Mesothelial cell of epicardium (in vitro differentiated cells): ENCODE results near the gene PARD3B. TPM values are rescaled to one million over a fixed set of nuclear protein-coding genes. Genes with fewer than 3 reads are reported as not detected.

Experiments
- DNase-seq, 2 experiments: peaks; one replicate each; pipeline ENCODE4 v3.0.0; 2021; ENCODE audit warnings: low spot score in 2 of 2; ENCODE audit not compliant: unreplicated experiment in 2 of 2
- H3K27ac Mint-ChIP-seq: 2 replicates; pipeline ENCODE4 v1.8.0; 2021; ENCODE audit warnings: mixed read lengths
- H3K27me3 Mint-ChIP-seq: 2 replicates; pipeline ENCODE4 v1.8.0; 2021; ENCODE audit warnings: low read depth, mixed read lengths
- H3K36me3 Mint-ChIP-seq: 2 replicates; pipeline ENCODE4 v1.8.0; 2021; ENCODE audit warnings: mixed read lengths
- H3K4me1 Mint-ChIP-seq: 2 replicates; pipeline ENCODE4 v1.8.0; 2021; ENCODE audit warnings: mixed read lengths
- H3K4me3 Mint-ChIP-seq: 2 replicates; pipeline ENCODE4 v1.8.0; 2021; ENCODE audit warnings: mild to moderate bottlenecking, moderate library complexity, mixed read lengths
- H3K9me3 Mint-ChIP-seq: 2 replicates; pipeline ENCODE4 v1.8.0; 2021; ENCODE audit warnings: mixed read lengths
- total RNA-seq: library from RNA; stranded (reverse); gene quantifications from 3 replicates; pipeline ENCODE4 v1.2.1, GENCODE V29; 2021
- TF ChIP-seq, protein P1 (sequence below): fragments of 200-600 bp; sonication (generic); IDR thresholded peaks from one replicate; pipeline ENCODE4 v1.5.0; 2021; ENCODE audit warnings: antibody characterized with exemption; ENCODE audit not compliant: unreplicated experiment

PARD3B gene
- total RNA-seq, 1 donor from 2014 or later, result 23.4 TPM

DNA sequence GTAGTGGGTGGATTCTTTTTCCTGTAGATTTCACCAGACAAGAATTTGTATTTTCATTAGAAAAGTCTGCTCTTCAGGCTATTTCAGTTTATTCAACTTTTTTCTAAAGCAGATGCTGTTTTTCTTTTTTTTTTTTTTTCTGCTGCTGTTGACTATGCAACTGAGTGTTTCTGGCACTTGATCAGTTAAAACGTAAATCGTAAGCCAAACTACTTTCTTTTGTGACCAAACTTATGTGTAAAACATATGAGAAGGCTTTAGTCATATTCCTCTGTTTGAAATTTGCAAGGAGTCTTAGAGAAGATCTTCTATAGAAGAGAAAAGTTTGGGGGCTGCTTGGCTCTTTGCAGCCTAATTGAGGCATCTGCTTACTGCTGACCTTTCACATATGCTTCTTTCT lies 170.1 kb downstream of the PARD3B start:
- Mint-ChIP-seq H3K27me3 (no peaks in the 10 kb centered on the region), H3K36me3 (peaks cover 3% of the 10 kb centered on the region), H3K4me3 (no peak overlapping the region), H3K9me3 (peaks cover 3% of the 10 kb centered on the region), H3K27ac (no peak overlapping the region), H3K4me1 (no peaks in the 10 kb centered on the region)
- DNase-seq, result no peak
- TF ChIP-seq, protein P1, sequence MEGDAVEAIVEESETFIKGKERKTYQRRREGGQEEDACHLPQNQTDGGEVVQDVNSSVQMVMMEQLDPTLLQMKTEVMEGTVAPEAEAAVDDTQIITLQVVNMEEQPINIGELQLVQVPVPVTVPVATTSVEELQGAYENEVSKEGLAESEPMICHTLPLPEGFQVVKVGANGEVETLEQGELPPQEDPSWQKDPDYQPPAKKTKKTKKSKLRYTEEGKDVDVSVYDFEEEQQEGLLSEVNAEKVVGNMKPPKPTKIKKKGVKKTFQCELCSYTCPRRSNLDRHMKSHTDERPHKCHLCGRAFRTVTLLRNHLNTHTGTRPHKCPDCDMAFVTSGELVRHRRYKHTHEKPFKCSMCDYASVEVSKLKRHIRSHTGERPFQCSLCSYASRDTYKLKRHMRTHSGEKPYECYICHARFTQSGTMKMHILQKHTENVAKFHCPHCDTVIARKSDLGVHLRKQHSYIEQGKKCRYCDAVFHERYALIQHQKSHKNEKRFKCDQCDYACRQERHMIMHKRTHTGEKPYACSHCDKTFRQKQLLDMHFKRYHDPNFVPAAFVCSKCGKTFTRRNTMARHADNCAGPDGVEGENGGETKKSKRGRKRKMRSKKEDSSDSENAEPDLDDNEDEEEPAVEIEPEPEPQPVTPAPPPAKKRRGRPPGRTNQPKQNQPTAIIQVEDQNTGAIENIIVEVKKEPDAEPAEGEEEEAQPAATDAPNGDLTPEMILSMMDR, result no peak

DNA sequence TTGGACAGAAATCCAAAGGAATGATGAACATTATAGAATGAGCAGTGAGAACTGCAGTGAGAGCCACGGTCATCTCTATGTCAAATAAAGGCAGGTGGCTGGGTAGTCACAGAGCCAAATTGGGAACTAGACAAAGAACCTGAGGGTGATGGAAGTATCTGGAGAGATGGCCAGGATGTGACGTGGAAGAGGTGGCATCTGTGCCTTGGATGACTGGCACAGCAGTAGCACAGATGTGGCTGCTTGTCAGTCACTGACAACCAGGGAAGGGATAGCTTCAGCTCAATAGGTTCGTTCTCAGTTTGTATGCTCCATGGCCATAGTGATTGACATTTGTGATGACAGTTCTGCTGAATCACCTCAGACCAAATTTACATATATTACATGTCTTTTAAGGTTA lies 172.3 kb downstream of the PARD3B start:
- no peak overlapping the region for H3K4me3 Mint-ChIP-seq
- H3K4me1 Mint-ChIP-seq, result no peaks in the 10 kb centered on the region
- no peaks in the 10 kb centered on the region for H3K27me3 Mint-ChIP-seq
- H3K9me3 Mint-ChIP-seq, result peaks cover 3% of the 10 kb centered on the region
- DNase-seq, result no peak
- no peak overlapping the region for H3K27ac Mint-ChIP-seq
- TF ChIP-seq, protein P1, result no peak
- peaks cover 3% of the 10 kb centered on the region for H3K36me3 Mint-ChIP-seq

DNA sequence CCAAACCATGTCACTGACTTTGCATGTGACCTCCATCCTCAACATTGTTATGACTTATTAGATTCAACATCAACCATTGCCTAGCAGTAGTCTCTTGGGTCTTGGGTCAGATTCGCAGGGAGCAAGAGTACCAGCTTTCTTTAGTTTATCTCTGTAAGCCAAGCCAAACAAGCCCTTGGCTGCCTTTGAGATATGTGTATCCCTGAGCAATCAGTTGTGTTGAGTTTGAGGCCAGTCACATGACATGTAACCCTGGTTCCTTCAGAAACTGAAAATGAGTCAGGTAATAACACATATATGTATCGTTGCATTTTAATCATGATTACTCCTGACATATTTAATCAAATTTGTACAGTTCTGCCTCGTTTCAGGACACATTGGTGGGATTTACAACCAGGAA lies 173.3 kb downstream of the PARD3B start:
- no peak for DNase-seq
- H3K9me3 Mint-ChIP-seq, result peaks cover 3% of the 10 kb centered on the region
- H3K27me3 Mint-ChIP-seq, result no peaks in the 10 kb centered on the region
- no peak overlapping the region for H3K4me3 Mint-ChIP-seq
- H3K4me1 Mint-ChIP-seq, result no peaks in the 10 kb centered on the region
- H3K27ac Mint-ChIP-seq, result no peak overlapping the region
- H3K36me3 Mint-ChIP-seq, result peaks cover 3% of the 10 kb centered on the region
- TF ChIP-seq, protein P1, result no peak

DNA sequence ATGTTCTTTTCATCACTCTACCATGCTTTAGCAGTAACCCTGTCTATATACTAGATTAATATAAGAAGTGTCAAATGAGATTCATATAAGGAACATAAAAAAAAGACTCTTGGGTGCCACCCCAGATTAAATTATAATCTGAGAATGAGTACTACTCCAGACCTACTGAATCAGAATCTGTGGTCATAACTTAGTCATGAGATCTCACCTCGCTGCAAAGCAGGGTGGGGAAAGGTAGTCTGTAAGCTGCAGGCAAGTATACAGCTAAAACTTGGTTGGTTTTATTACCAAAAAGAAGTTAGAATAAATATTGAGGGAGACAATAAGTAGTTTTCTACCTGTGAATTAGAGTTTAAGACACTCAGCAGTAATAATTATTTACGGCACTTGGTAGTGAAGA lies 175.6 kb downstream of the PARD3B start:
- Mint-ChIP-seq H3K9me3 (peaks cover 3% of the 10 kb centered on the region), H3K4me3 (no peak overlapping the region), H3K27ac (no peak overlapping the region), H3K36me3 (peaks cover 3% of the 10 kb centered on the region), H3K4me1 (no peaks in the 10 kb centered on the region), H3K27me3 (no peaks in the 10 kb centered on the region)
- TF ChIP-seq, protein P1, result no peak
- DNase-seq, result no peak

DNA sequence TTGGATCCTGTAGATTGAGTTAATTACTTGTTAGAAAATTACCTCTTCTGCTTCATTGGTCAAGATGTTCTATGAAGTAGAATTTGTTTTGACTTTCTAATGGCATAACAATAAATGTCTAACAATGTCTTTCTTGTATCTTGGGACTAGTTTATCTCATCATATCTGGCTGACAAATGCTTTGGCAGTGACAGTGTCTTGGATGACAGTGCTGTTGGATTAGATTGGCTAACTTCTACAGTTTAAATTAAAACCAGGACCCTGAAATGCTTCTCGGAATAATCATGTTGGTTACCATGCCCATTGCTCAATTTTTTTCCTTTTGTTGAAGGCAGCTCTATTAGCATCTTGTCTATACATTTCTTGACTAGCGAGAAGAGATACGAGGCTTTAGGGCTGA lies 176.9 kb downstream of the PARD3B start:
- Mint-ChIP-seq H3K4me1 (peaks cover 6% of the 10 kb centered on the region), H3K4me3 (no peak overlapping the region), H3K27ac (no peak overlapping the region), H3K27me3 (no peaks in the 10 kb centered on the region), H3K36me3 (no peaks in the 10 kb centered on the region), H3K9me3 (no peaks in the 10 kb centered on the region)
- no peak for DNase-seq
- TF ChIP-seq, protein P1, result no peak

DNA sequence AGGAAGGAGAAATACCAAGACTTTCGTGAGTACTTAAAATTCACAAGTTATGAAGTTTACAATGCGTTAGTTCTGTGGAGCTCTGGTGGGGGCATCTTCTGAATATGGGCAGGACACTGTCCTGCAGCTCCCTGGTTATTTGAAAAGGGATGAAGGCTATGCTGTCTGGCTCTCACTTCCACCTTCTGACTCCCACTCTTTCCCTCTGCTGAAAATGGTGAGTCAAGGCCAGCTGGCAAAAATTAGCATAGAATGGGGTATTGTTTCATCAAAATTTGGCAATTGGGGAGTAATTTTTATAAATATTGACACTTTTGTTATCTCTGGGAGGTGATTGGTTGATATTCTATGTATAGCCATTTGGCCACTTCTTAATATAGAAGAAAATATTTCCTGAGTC lies 177.4 kb downstream of the PARD3B start:
- Mint-ChIP-seq H3K27me3 (no peaks in the 10 kb centered on the region), H3K4me1 (peaks cover 11% of the 10 kb centered on the region), H3K4me3 (no peak overlapping the region), H3K36me3 (no peaks in the 10 kb centered on the region), H3K27ac (no peak overlapping the region), H3K9me3 (no peaks in the 10 kb centered on the region)
- no peak for DNase-seq
- TF ChIP-seq, protein P1, result no peak
